Prostate gland (tissue), 2 donors: ENCODE data around the gene MYBBP1A.

Source experiments
- POLR2A ChIP-seq: fragments of 450-650 bp; IDR thresholded peaks from one replicate; pipeline ENCODE4 v1.6.1; 2016; ENCODE audit warnings: antibody characterized with exemption, mild to moderate bottlenecking
- TF ChIP-seq, protein P1 (sequence below), 4 experiments: fragments of 200-600 bp in 2 of 4; fragments of 450-650 bp in 2 of 4; sonication (generic) in 2 of 4; IDR thresholded peaks; 1 replicate in 3 of 4; 2 replicates in 1 of 4; pipeline ENCODE4 v1.5.1; 2016 to 2019; ENCODE audit warnings: antibody characterized with exemption in 4 of 4, mild to moderate bottlenecking in 2 of 4, moderate library complexity in 2 of 4

DNA sequence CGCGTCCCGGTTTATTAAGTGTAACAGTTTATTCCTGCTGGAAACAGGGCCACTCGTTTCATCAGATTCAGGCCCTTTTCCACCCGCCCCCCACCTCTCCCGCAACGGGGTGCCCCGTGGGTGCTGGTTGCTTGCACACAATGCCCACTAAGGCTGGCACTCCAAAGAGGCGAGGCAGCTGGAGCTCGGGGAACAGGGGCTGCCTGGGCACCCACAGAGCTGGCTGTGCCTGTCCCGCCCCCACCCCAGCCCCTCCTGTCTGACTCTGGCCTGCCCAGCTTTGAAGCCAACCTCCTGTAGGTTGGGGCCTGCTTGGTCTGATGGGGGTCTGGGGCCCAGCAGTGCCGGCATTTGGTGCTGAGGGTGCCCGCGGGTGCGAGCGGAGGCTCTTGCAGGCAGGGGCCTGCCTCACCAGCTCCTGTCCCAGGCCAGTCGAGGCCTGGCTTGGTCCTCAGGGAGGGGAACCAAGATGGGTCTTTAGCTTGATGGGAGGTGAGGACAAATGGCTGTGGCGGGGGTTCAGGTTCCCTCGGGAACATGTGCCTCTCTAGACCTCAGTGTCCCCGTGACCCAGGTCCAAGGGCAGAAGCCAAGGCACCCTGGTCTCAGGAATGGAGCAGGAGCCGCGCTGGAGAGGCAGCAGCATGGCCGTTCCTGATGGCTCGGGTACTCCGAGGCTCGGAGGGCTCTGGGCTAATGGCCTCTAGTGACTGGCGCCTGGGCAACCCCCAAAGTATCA, 20.1 kb downstream of the MYBBP1A start:
- TF ChIP-seq POLR2A, result no peak
- TF ChIP-seq, protein P1, sequence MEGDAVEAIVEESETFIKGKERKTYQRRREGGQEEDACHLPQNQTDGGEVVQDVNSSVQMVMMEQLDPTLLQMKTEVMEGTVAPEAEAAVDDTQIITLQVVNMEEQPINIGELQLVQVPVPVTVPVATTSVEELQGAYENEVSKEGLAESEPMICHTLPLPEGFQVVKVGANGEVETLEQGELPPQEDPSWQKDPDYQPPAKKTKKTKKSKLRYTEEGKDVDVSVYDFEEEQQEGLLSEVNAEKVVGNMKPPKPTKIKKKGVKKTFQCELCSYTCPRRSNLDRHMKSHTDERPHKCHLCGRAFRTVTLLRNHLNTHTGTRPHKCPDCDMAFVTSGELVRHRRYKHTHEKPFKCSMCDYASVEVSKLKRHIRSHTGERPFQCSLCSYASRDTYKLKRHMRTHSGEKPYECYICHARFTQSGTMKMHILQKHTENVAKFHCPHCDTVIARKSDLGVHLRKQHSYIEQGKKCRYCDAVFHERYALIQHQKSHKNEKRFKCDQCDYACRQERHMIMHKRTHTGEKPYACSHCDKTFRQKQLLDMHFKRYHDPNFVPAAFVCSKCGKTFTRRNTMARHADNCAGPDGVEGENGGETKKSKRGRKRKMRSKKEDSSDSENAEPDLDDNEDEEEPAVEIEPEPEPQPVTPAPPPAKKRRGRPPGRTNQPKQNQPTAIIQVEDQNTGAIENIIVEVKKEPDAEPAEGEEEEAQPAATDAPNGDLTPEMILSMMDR (IDR thresholded peaks at IDR 0.05), result no peak
